ENCODE data around the gene PORCN.

PORCN gene

GRCh38 chrX:48531358-48531959, 22.7 kb downstream of the PORCN start:
- no peak overlapping the region for H3K4me3 ChIP-seq (ENCODE audit: low read depth, low read length, poor library complexity, severe bottlenecking)
- TF ChIP-seq CTCF (IDR thresholded peaks at IDR 0.05; ENCODE audit: low read length) (no peak), EZH2 (IDR thresholded peaks at IDR 0.05; ENCODE audit: borderline replicate concordance, low read length) (no peak)

GRCh38 chrX:48532161-48532560, 23.4 kb downstream of the PORCN start:
- no peaks in the 10 kb centered on the region for H3K79me2 ChIP-seq (ENCODE audit: insufficient read depth, low read length)
- no peaks in the 10 kb centered on the region for H3K9me2 ChIP-seq (ENCODE audit: low read depth, low read length)
- no peaks in the 10 kb centered on the region for H4K20me1 ChIP-seq (ENCODE audit: insufficient read depth, low read length)
- H3K9ac ChIP-seq (ENCODE audit: low read length) = no peak overlapping the region
- H3F3A ChIP-seq (ENCODE audit: insufficient read depth, low read length) = no peaks in the 10 kb centered on the region
- H3K36me3 ChIP-seq (ENCODE audit: insufficient read depth, low read length) = peaks cover 17% of the 10 kb centered on the region
- no peaks in the 10 kb centered on the region for H3K9me3 ChIP-seq (ENCODE audit: low read length)
- H3K27ac ChIP-seq (ENCODE audit: low read depth, low read length, poor library complexity, severe bottlenecking) = no peak overlapping the region
- no peak overlapping the region for H3K4me2 ChIP-seq (ENCODE audit: low read length)
- no peak overlapping the region for H2AFZ ChIP-seq (ENCODE audit: low read length)
- no peak for TF ChIP-seq EZH2 (IDR thresholded peaks at IDR 0.05; ENCODE audit: borderline replicate concordance, low read length)
- TF ChIP-seq CTCF (IDR thresholded peaks at IDR 0.05; ENCODE audit: low read length) = no peak
- no peaks in the 10 kb centered on the region for H3K27me3 ChIP-seq (ENCODE audit: insufficient read depth, low read length)
- no peak overlapping the region for H3K4me3 ChIP-seq (ENCODE audit: low read depth, low read length, poor library complexity, severe bottlenecking)
- no peaks in the 10 kb centered on the region for H3K4me1 ChIP-seq (ENCODE audit: insufficient read depth, low read length, severe bottlenecking)

More at GRCh38 chrX:48531358-48531959, 22.7 kb downstream of the PORCN start:
- no peak overlapping the region for H2AFZ ChIP-seq (ENCODE audit: low read length)
- H3K27ac ChIP-seq (ENCODE audit: low read depth, low read length, poor library complexity, severe bottlenecking) = no peak overlapping the region
- H4K20me1 ChIP-seq (ENCODE audit: insufficient read depth, low read length) = no peaks in the 10 kb centered on the region
- no peaks in the 10 kb centered on the region for H3K79me2 ChIP-seq (ENCODE audit: insufficient read depth, low read length)
- H3K36me3 ChIP-seq (ENCODE audit: insufficient read depth, low read length) = peaks cover 24% of the 10 kb centered on the region
- H3K9me3 ChIP-seq (ENCODE audit: low read length) = no peaks in the 10 kb centered on the region
- no peaks in the 10 kb centered on the region for H3K27me3 ChIP-seq (ENCODE audit: insufficient read depth, low read length)
- H3K4me2 ChIP-seq (ENCODE audit: low read length) = no peak overlapping the region
- H3K4me1 ChIP-seq (ENCODE audit: insufficient read depth, low read length, severe bottlenecking) = no peaks in the 10 kb centered on the region
- H3K9me2 ChIP-seq (ENCODE audit: low read depth, low read length) = no peaks in the 10 kb centered on the region
- H3K9ac ChIP-seq (ENCODE audit: low read length) = no peak overlapping the region
- H3F3A ChIP-seq (ENCODE audit: insufficient read depth, low read length) = no peaks in the 10 kb centered on the region

GRCh38 chrX:48533165-48533564, 24.4 kb downstream of the PORCN start:
- Histone ChIP-seq H2AFZ (ENCODE audit: low read length) (no peak overlapping the region), H3F3A (ENCODE audit: insufficient read depth, low read length) (no peaks in the 10 kb centered on the region), H3K9me3 (ENCODE audit: low read length) (no peaks in the 10 kb centered on the region), H3K27me3 (ENCODE audit: insufficient read depth, low read length) (no peaks in the 10 kb centered on the region), H3K27ac (ENCODE audit: low read depth, low read length, poor library complexity, severe bottlenecking) (no peak overlapping the region), H3K4me1 (ENCODE audit: insufficient read depth, low read length, severe bottlenecking) (no peaks in the 10 kb centered on the region), H3K79me2 (ENCODE audit: insufficient read depth, low read length) (no peaks in the 10 kb centered on the region), H3K4me3 (ENCODE audit: low read depth, low read length, poor library complexity, severe bottlenecking) (no peak overlapping the region), H3K36me3 (ENCODE audit: insufficient read depth, low read length) (peaks cover 7% of the 10 kb centered on the region), H3K4me2 (ENCODE audit: low read length) (no peak overlapping the region), H4K20me1 (ENCODE audit: insufficient read depth, low read length) (no peaks in the 10 kb centered on the region), H3K9me2 (ENCODE audit: low read depth, low read length) (no peaks in the 10 kb centered on the region), H3K9ac (ENCODE audit: low read length) (no peak overlapping the region)
- TF ChIP-seq EZH2 (IDR thresholded peaks at IDR 0.05; ENCODE audit: borderline replicate concordance, low read length) = no peak
- TF ChIP-seq CTCF (IDR thresholded peaks at IDR 0.05; ENCODE audit: low read length) = no peak
